ENCODE results near the gene LIPC. TPM values are rescaled to one million over a fixed set of nuclear protein-coding genes. Genes with fewer than 3 reads are reported as not detected.

The LIPC gene
- total and polyA plus RNA-seq, 2 donors (not counting 3 experiments of a cell fraction or from before 2014, with no cell fraction given), result not detected

DNA sequence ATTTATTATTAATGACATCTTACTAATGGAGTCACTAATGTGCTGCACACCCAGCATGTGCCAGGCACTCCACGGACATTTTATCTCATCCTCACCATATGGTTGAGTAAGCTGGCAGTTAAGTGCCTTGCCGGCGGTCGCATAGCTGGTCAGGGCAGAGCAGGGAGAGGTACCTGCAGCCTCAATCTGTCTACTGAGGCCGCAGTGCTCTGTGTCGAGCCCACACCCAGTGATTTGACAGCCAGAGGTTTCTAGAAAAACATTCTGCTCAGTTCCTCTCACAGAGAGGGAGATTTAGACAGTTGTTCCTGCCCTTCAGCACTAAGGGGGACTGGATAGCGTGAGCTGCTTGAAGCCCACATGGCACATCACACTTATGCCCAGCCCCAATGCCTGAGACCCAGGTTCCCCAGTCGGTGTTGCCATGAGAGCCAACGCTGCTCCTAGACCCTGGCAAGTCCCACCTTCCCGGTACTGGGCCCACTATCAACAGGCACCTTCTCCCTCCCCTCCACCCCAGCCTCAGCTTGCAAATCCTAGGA is 2.6 kb downstream of the LIPC start:
- dilution Hi-C loops (cut with MboI; ENCODE audit: extremely low pct_ligation_motif_present, low sequenced_read_pairs), result no loop called here
- POLR2A ChIA-PET, result no interaction called here
- Histone ChIP-seq H3K4me1 (ENCODE audit: control insufficient read depth, extremely low read depth, insufficient read depth, low read length) (peaks cover 3% of the 10 kb centered on the region), H3K9me1 (replicated peaks; ENCODE audit: control insufficient read depth, extremely low read depth, insufficient read depth, low read length) (no peaks in the 10 kb centered on the region), H3K4me2 (ENCODE audit: insufficient read depth, low read length) (no peak overlapping the region), H4K20me1 (replicated peaks; ENCODE audit: control insufficient read depth, extremely low read depth, insufficient read depth, low read length) (no peaks in the 10 kb centered on the region), H2AFZ (ENCODE audit: low read depth, low read length) (no peak overlapping the region), H3K4me3 (replicated peaks in 1 of 3; ENCODE audit: insufficient read depth in 1 of 3, low read depth in 1 of 3, low read length in 3 of 3) (no peak overlapping the region), H3K79me2 (ENCODE audit: control insufficient read depth, insufficient read depth, low read length) (no peaks in the 10 kb centered on the region), H3K9ac (replicated peaks; ENCODE audit: extremely low read depth, insufficient read depth, low read length) (no peak overlapping the region), H3K27me3 (ENCODE audit: control insufficient read depth in 2 of 2, insufficient read depth in 2 of 2, low read length in 2 of 2) (no peaks in the 10 kb centered on the region), H3K9me3 (replicated peaks; ENCODE audit: control insufficient read depth, insufficient read depth, low read length) (no peaks in the 10 kb centered on the region), H3K27ac (ENCODE audit: insufficient read depth, low read depth, low read length) (no peak overlapping the region), H3K36me3 (ENCODE audit: control insufficient read depth in 2 of 2, extremely low read depth in 1 of 2, insufficient read depth in 2 of 2, low read length in 2 of 2) (no peaks in the 10 kb centered on the region)
- intact Hi-C loops (cut with micrococcal nuclease), result no loop called here
- no peak for FAIRE-seq
- DNase-seq (ENCODE audit: low read depth, low spot score), result no peak
- no TSS peak for BruUV-seq (replicated peaks)
- no peak for TF ChIP-seq POLR2A (IDR thresholded peaks at IDR 0.05; ENCODE audit: low read depth, low read length)
- TF ChIP-seq, protein P1, sequence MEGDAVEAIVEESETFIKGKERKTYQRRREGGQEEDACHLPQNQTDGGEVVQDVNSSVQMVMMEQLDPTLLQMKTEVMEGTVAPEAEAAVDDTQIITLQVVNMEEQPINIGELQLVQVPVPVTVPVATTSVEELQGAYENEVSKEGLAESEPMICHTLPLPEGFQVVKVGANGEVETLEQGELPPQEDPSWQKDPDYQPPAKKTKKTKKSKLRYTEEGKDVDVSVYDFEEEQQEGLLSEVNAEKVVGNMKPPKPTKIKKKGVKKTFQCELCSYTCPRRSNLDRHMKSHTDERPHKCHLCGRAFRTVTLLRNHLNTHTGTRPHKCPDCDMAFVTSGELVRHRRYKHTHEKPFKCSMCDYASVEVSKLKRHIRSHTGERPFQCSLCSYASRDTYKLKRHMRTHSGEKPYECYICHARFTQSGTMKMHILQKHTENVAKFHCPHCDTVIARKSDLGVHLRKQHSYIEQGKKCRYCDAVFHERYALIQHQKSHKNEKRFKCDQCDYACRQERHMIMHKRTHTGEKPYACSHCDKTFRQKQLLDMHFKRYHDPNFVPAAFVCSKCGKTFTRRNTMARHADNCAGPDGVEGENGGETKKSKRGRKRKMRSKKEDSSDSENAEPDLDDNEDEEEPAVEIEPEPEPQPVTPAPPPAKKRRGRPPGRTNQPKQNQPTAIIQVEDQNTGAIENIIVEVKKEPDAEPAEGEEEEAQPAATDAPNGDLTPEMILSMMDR (IDR thresholded peaks at IDR 0.05; ENCODE audit: extremely low read depth in 1 of 2, insufficient read depth in 1 of 2, low read depth in 1 of 2, low read length in 2 of 2), result no peak
- TF ChIP-seq, protein P2, sequence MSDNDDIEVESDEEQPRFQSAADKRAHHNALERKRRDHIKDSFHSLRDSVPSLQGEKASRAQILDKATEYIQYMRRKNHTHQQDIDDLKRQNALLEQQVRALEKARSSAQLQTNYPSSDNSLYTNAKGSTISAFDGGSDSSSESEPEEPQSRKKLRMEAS (IDR thresholded peaks at IDR 0.05; ENCODE audit: insufficient read depth, insufficient read length), result no peak
- no peak for TF ChIP-seq MYC (IDR thresholded peaks at IDR 0.05; ENCODE audit: low read depth, low read length)
- TF ChIP-seq FOS (IDR thresholded peaks at IDR 0.05; ENCODE audit: borderline replicate concordance, insufficient read depth, low read length), result no peak
- no peak for TF ChIP-seq POLR2AphosphoS5 (IDR thresholded peaks at IDR 0.05; ENCODE audit: insufficient read depth, low read depth, low read length)
- TF ChIP-seq EZH2 (IDR thresholded peaks at IDR 0.05; ENCODE audit: borderline replicate concordance, low read depth, low read length, severe bottlenecking), result no peak
- TF ChIP-seq GATA2 (IDR thresholded peaks at IDR 0.05; ENCODE audit: insufficient read depth, insufficient read length, low read depth, low read length), result no peak
- no peak for TF ChIP-seq JUN (IDR thresholded peaks at IDR 0.05; ENCODE audit: borderline replicate concordance, insufficient read depth, insufficient read length, low read depth)
- CTCF ChIA-PET, result no interaction called here

Measured in endothelial cell of umbilical vein (primary cell).